Left kidney (tissue), 8 donors: Measurements from ENCODE around the gene HIGD2B. TPM values are rescaled to one million over a fixed set of nuclear protein-coding genes. Genes with fewer than 3 reads are reported as not detected.
"Not testable (repeated sequence)": the region's sequence is repeated elsewhere in the genome, so short reads cannot be mapped to it uniquely, and the experiment has no call there.

ENCODE experiments used
- DNase-seq: peaks from one replicate; pipeline ENCODE4 v3.0.0-alpha.2; 2013
- long read RNA-seq, 8 donors: transcript quantifications; one replicate each; lab custom pipeline, GENCODE V29; 2026
- polyA plus RNA-seq: library from polyadenylated mRNA; unstranded; fragments of 120-200 nt; gene quantifications from one replicate; pipeline ENCODE4 v1.2.1, GENCODE V29; 2013; ENCODE audit not compliant: insufficient read length

HIGD2B gene
- polyA plus RNA-seq = not detected
- long read RNA-seq, donor 1 = 0 reads
- long read RNA-seq, donor 2 = 0 reads
- long read RNA-seq, donor 3 = 0 reads
- long read RNA-seq, donor 4 = 0 reads
- long read RNA-seq, donor 5 = 0 reads
- long read RNA-seq, donor 6 = 0 reads
- long read RNA-seq, donor 7 = 0 reads
- long read RNA-seq, donor 8 = 0 reads

- peak; percentile 91 for DNase-seq
Measured at GRCh38 chr15:72685925-72686794, at the start of gene HIGD2B, which contains the start of gene BBS4. Gene HIGD2B (minus strand): TSS chr15:72686182. CDS start chr15:72676374, 9,808 bp downstream. Gene BBS4 (plus strand): TSS chr15:72686207. CDS start chr15:72686228, 21 bp downstream.

- DNase-seq = no peak
Measured at GRCh38 chr15:72735111-72735510, 49.1 kb upstream of the HIGD2B start.

GRCh38 chr15:72733941-72734738 is 48.2 kb upstream of the HIGD2B start:
- DNase-seq = no peak

- DNase-seq = no peak
Measured at GRCh38 chr15:72732516-72732915, 46.5 kb upstream of the HIGD2B start.

- DNase-seq = no peak
Measured at GRCh38 chr15:72732086-72732485, 46.1 kb upstream of the HIGD2B start.

GRCh38 chr15:72728821-72729220 is 42.8 kb upstream of the HIGD2B start:
- no peak for DNase-seq

- not testable (repeated sequence) for DNase-seq
Measured at GRCh38 chr15:72728249-72728648, 42.3 kb upstream of the HIGD2B start.

- no peak for DNase-seq
Measured at GRCh38 chr15:72727154-72727553, 41.2 kb upstream of the HIGD2B start.

GRCh38 chr15:72725851-72726250 is 39.9 kb upstream of the HIGD2B start:
- not testable (repeated sequence) for DNase-seq

- DNase-seq = no peak
Measured at GRCh38 chr15:72725446-72725845, 39.5 kb upstream of the HIGD2B start.

GRCh38 chr15:72724028-72724427 is 38.0 kb upstream of the HIGD2B start:
- no peak for DNase-seq

- DNase-seq = peak; percentile 54
Measured at GRCh38 chr15:72722071-72722696, 36.2 kb upstream of the HIGD2B start.

GRCh38 chr15:72708551-72709303 is 22.7 kb upstream of the HIGD2B start:
- DNase-seq = not testable (repeated sequence)

- DNase-seq = no peak
Measured at GRCh38 chr15:72706266-72706665, 20.3 kb upstream of the HIGD2B start.

- no peak for DNase-seq
Measured at GRCh38 chr15:72700076-72700475, 14.1 kb upstream of the HIGD2B start.

GRCh38 chr15:72698938-72699337 is 13.0 kb upstream of the HIGD2B start:
- DNase-seq = no peak

- DNase-seq = no peak
Measured at GRCh38 chr15:72690938-72691337, 5.0 kb upstream of the HIGD2B start.

GRCh38 chr15:72688697-72689096 is 2.7 kb upstream of the HIGD2B start:
- DNase-seq = no peak

- DNase-seq = no peak
Measured at GRCh38 chr15:72685301-72685924, 569 bp downstream of the HIGD2B start.

- DNase-seq = no peak
Measured at GRCh38 chr15:72682772-72683171, 3.2 kb downstream of the HIGD2B start.

GRCh38 chr15:72680931-72681330 is 5.1 kb downstream of the HIGD2B start:
- DNase-seq = no peak
